IMR-90 (cell line): ENCODE data around the gene HTT-AS. TPM values are rescaled to one million over a fixed set of nuclear protein-coding genes. Genes with fewer than 3 reads are reported as not detected.

ENCODE experiments used
- ATAC-seq: fragments of 200-7000 bp; cut with Tn5 transposase; 2 replicates; pipeline ENCODE4 v1.9.1; 2020; ENCODE audit warnings: low read depth, mild to moderate bottlenecking, moderate library complexity
- BruUV-seq: library from RNA; stranded (reverse); fragments of 400-500 nt; replicated peaks from 2 replicates; lab custom pipeline; 2021; lab: Mats Ljungman, UMichigan
- CTCF ChIA-PET: fragments of 300-600 bp; formaldehyde crosslinking; extraction: SDS; loops from one replicate; lab custom pipeline; 2021; ENCODE audit warnings: antibody characterized with exemption; lab: Yijun Ruan, JAX
- POLR2A ChIA-PET: fragments of 300-600 bp; sonication (Branson Sonifier 250); formaldehyde crosslinking; loops from one replicate; lab custom pipeline; 2022; ENCODE audit warnings: antibody characterized with exemption; ENCODE audit not compliant: unreplicated experiment; lab: Charles Lee
- DNase-seq: peaks from one replicate; pipeline ENCODE4 v3.0.0; 2013
- H2AFZ ChIP-seq: replicated peaks from 2 replicates; pipeline ENCODE3; 2013; ENCODE audit warnings: low read length, mild to moderate bottlenecking; ENCODE audit not compliant: poor library complexity
- H2AK5ac ChIP-seq: 2 replicates; pipeline ENCODE4 v1.6.1; 2013; ENCODE audit warnings: low read depth, low read length, inconsistent platforms
- H2AK9ac ChIP-seq: replicated peaks from 2 replicates; pipeline ENCODE3; 2013; ENCODE audit warnings: mild to moderate bottlenecking, low read depth, low read length, moderate library complexity; ENCODE audit not compliant: poor library complexity
- H2BK120ac ChIP-seq: 2 replicates; pipeline ENCODE4 v1.6.1; 2013; ENCODE audit warnings: low read depth, low read length, inconsistent platforms
- H2BK15ac ChIP-seq: 3 replicates; pipeline ENCODE4 v1.6.1; 2013; ENCODE audit warnings: low read depth, low read length, inconsistent platforms
- H2BK20ac ChIP-seq: 2 replicates; pipeline ENCODE4 v1.6.1; 2013; ENCODE audit warnings: low read depth, mild to moderate bottlenecking, inconsistent platforms, low read length, moderate library complexity
- H2BK5ac ChIP-seq: 2 replicates; pipeline ENCODE4 v1.6.1; 2013; ENCODE audit warnings: mild to moderate bottlenecking, low read depth, low read length, inconsistent platforms; ENCODE audit not compliant: poor library complexity, severe bottlenecking
- H3K14ac ChIP-seq: replicated peaks from 2 replicates; pipeline ENCODE4 v1.6.1; 2013; ENCODE audit warnings: low read depth, low read length, inconsistent platforms
- H3K18ac ChIP-seq: 2 replicates; pipeline ENCODE4 v1.6.1; 2013; ENCODE audit warnings: low read depth, low read length, control low read depth
- H3K23ac ChIP-seq: 2 replicates; pipeline ENCODE4 v1.6.1; 2013; ENCODE audit warnings: low read depth, low read length, inconsistent platforms
- H3K27ac ChIP-seq: 2 replicates; pipeline ENCODE4 v1.5.1; 2013; ENCODE audit warnings: mild to moderate bottlenecking, control low read depth, low read length; ENCODE audit not compliant: insufficient read depth
- H3K27me3 ChIP-seq: 2 replicates; pipeline ENCODE4 v1.6.1; 2013; ENCODE audit warnings: low read length; ENCODE audit not compliant: control insufficient read depth, insufficient read depth
- H3K36me3 ChIP-seq: 2 replicates; pipeline ENCODE4 v1.6.1; 2013; ENCODE audit warnings: low read length, mixed read lengths; ENCODE audit not compliant: control insufficient read depth, insufficient read depth
- H3K4ac ChIP-seq: 2 replicates; pipeline ENCODE4 v1.6.1; 2013; ENCODE audit warnings: low read depth, low read length, inconsistent platforms
- H3K4me1 ChIP-seq: 2 replicates; pipeline ENCODE4 v1.6.1; 2013; ENCODE audit warnings: low read length, mixed read lengths; ENCODE audit not compliant: control insufficient read depth, insufficient read depth
- H3K4me2 ChIP-seq: 2 replicates; pipeline ENCODE4 v1.6.1; 2013; ENCODE audit warnings: low read depth, mild to moderate bottlenecking, control low read depth, low read length, moderate library complexity
- H3K4me3 ChIP-seq: 2 replicates; pipeline ENCODE4 v1.5.1; 2013; ENCODE audit warnings: low read depth, mild to moderate bottlenecking, control low read depth, low read length, moderate library complexity; ENCODE audit not compliant: insufficient read depth
- H3K56ac ChIP-seq: 2 replicates; pipeline ENCODE4 v1.6.1; 2013; ENCODE audit warnings: low read length, inconsistent platforms; ENCODE audit not compliant: insufficient read depth; ENCODE audit errors: extremely low read depth
- H3K79me1 ChIP-seq, 2 experiments: 2 replicates each; pipeline ENCODE4 v1.6.1; 2013; ENCODE audit warnings: low read length in 2 of 2, inconsistent platforms in 1 of 2, low read depth in 1 of 2
- H3K9ac ChIP-seq: 2 replicates; pipeline ENCODE4 v1.6.1; 2013; ENCODE audit warnings: low read depth, low read length, control low read depth
- H3K9me1 ChIP-seq: 2 replicates; pipeline ENCODE4 v1.6.1; 2013; ENCODE audit warnings: low read length, inconsistent platforms; ENCODE audit not compliant: insufficient read depth
- H3K9me3 ChIP-seq: 2 replicates; pipeline ENCODE4 v1.6.1; 2013; ENCODE audit warnings: low read length; ENCODE audit not compliant: control insufficient read depth, insufficient read depth
- H4K20me1 ChIP-seq: 2 replicates; pipeline ENCODE4 v1.6.1; 2013; ENCODE audit warnings: low read length, inconsistent platforms; ENCODE audit not compliant: insufficient read depth
- H4K5ac ChIP-seq: 2 replicates; pipeline ENCODE4 v1.6.1; 2013; ENCODE audit warnings: mild to moderate bottlenecking, low read depth, low read length, control low read depth
- H4K8ac ChIP-seq, 2 experiments: 2 replicates each; pipeline ENCODE4 v1.6.1; 2013; ENCODE audit warnings: low read depth in 2 of 2, low read length in 2 of 2, control low read depth in 1 of 2, inconsistent platforms in 1 of 2
- H4K91ac ChIP-seq: 2 replicates; pipeline ENCODE4 v1.6.1; 2013; ENCODE audit warnings: low read depth, low read length, inconsistent platforms; ENCODE audit not compliant: insufficient read depth
- BHLHE40 ChIP-seq: fragments of 150-350 bp; IDR thresholded peaks from 2 replicates; pipeline ENCODE4 v1.6.1; 2016; ENCODE audit warnings: mild to moderate bottlenecking, low read depth, low read length
- CEBPB ChIP-seq: IDR thresholded peaks from 2 replicates; pipeline ENCODE4 v1.6.1; 2012; ENCODE audit warnings: low read depth, low read length, improper control_type of control experiment
- CHD1 ChIP-seq: IDR thresholded peaks from 2 replicates; pipeline ENCODE4 v1.6.1; 2012; ENCODE audit warnings: low read depth, low read length, improper control_type of control experiment
- FOS ChIP-seq: fragments of 150-350 bp; IDR thresholded peaks from 2 replicates; pipeline ENCODE4 v1.6.1; 2016; ENCODE audit warnings: low read depth, low read length
- MAFK ChIP-seq: IDR thresholded peaks from 2 replicates; pipeline ENCODE4 v1.6.1; 2012; ENCODE audit warnings: low read depth, low read length, improper control_type of control experiment
- MXI1 ChIP-seq: IDR thresholded peaks from 2 replicates; pipeline ENCODE4 v1.6.1; 2012; ENCODE audit warnings: low read depth, mild to moderate bottlenecking, low read length, moderate library complexity, borderline replicate concordance
- NFE2L2 ChIP-seq: fragments of 150-350 bp; IDR thresholded peaks from 2 replicates; pipeline ENCODE4 v1.6.1; 2016; ENCODE audit warnings: low read depth, mild to moderate bottlenecking, low read length
- POLR2A ChIP-seq: IDR thresholded peaks from 2 replicates; pipeline ENCODE4 v1.6.1; 2012; ENCODE audit warnings: mild to moderate bottlenecking, low read depth, low read length
- RAD21 ChIP-seq: IDR thresholded peaks from 2 replicates; pipeline ENCODE4 v1.6.1; 2012; ENCODE audit warnings: low read length, improper control_type of control experiment
- RFX5 ChIP-seq: IDR thresholded peaks from 2 replicates; pipeline ENCODE4 v1.8.0; 2012; ENCODE audit warnings: low read depth, mild to moderate bottlenecking, low read length, moderate library complexity
- SMC3 ChIP-seq: fragments of 150-350 bp; IDR thresholded peaks from 2 replicates; pipeline ENCODE4 v1.6.1; 2016; ENCODE audit warnings: low read depth, mild to moderate bottlenecking, antibody characterized with exemption, low read length, moderate library complexity
- WGBS, 2 experiments: methylation state at CpG; one replicate each; pipeline versions ENCODE4 v1.1.5 to v1.1.7; 2013; ENCODE audit warnings: missing lambda C conversion rate in 2 of 2; ENCODE audit not compliant: insufficient read length in 1 of 2; ENCODE audit errors: extremely low coverage in 2 of 2; 5-methylcytosine and 5-hydroxymethylcytosine counted together
- dilution Hi-C: fragments of 300-500 bp; cut with HindIII; formaldehyde crosslinking; loops from one replicate; pipeline ENCODE4 v1.14.3; 2018; ENCODE audit warnings: low sequenced_read_pairs; ENCODE audit not compliant: unreplicated experiment
- in situ Hi-C: fragments of 300-500 bp; cut with MboI; formaldehyde crosslinking; loops from 3 replicates; pipeline ENCODE4 v1.14.3; 2019; ENCODE audit warnings: low sequenced_read_pairs, inconsistent platforms, mixed read lengths
- intact Hi-C: fragments of 100-400 bp; cut with micrococcal nuclease; formaldehyde crosslinking; loops from 2 replicates; pipeline ENCODE4 v1.10.0; 2022
- polyA plus RNA-seq, 3 experiments: library from polyadenylated mRNA; depleted of rRNA; stranded (reverse); fragments of >200 nt; gene quantifications; 2 replicates each; pipeline ENCODE4 v1.2.3, GENCODE V29; 2012; ENCODE audit warnings: low replicate concordance in 1 of 3
- total RNA-seq: library from RNA; depleted of rRNA; stranded (reverse); fragments of >200 nt; gene quantifications from 2 replicates; pipeline ENCODE4 v1.2.3, GENCODE V29; 2012
- TF ChIP-seq, protein P1 (sequence below): conservative IDR thresholded peaks from 2 replicates; pipeline ENCODE4 v1.5.1; 2012; ENCODE audit warnings: mild to moderate bottlenecking, low read depth, low read length, improper control_type of control experiment
- TF ChIP-seq, protein P2 (sequence below): fragments of 150-350 bp; IDR thresholded peaks from 2 replicates; pipeline ENCODE4 v1.6.1; 2016; ENCODE audit warnings: low read depth, mild to moderate bottlenecking, low read length, moderate library complexity, borderline replicate concordance
- TF ChIP-seq, protein P3 (sequence below): fragments of 150-350 bp; IDR thresholded peaks from 2 replicates; pipeline ENCODE4 v1.6.1; 2017; ENCODE audit warnings: mild to moderate bottlenecking, antibody characterized with exemption, low read length, low read depth

The HTT-AS gene
- total and polyA plus RNA-seq, 2 of the 4 experiments (the other 2 are of a cell fraction) = not detected

DNA sequence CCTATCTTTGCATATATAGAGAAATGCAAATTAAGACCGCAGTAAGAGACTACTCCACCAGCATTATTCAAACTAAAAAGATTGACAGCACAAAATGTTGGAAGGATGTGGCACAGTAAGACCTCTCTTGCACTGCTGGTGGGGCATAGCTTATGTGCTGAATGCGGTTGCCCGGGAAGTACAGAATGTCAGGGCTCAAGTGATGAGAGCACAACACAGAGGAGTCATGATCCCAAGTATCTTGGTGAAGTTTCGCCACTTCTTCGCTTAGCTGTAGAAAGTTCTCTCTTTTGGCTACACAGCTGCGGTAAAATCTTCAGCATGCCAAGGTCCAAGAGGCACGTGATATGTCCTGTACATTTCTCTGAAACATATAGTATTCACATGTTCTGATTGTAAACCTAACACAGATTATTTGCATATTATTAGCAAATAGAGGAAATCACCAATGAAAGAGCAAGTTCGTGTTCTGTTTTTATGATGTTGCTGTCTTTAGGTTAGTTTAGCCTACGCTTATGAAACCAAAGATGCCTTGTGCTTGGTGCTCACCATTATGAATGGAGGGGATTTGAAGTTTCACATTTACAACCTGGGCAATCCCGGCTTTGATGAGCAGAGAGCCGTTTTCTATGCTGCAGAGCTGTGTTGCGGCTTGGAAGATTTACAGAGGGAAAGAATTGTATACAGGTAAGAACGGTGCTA lies 55.0 kb downstream of the HTT-AS start:
- H3K18ac ChIP-seq = no peak overlapping the region
- no peak overlapping the region for H3K23ac ChIP-seq
- H3K79me1 ChIP-seq = no peaks in the 10 kb centered on the region
- H3K27ac ChIP-seq = no peak overlapping the region
- H2BK15ac ChIP-seq = no peak overlapping the region
- no peaks in the 10 kb centered on the region for H3K9me1 ChIP-seq
- no TSS peak for BruUV-seq
- no peak overlapping the region for H3K9ac ChIP-seq
- no peak overlapping the region for H2BK20ac ChIP-seq
- H4K91ac ChIP-seq = no peak overlapping the region
- DNase-seq (no peak), ATAC-seq (no peak)
- no peak overlapping the region for H4K8ac ChIP-seq
- H2BK120ac ChIP-seq = no peak overlapping the region
- H2AFZ ChIP-seq = no peak overlapping the region
- no peak overlapping the region for H3K4me3 ChIP-seq
- H3K4ac ChIP-seq = no peak overlapping the region
- ChIA-PET POLR2A (no interaction called here), CTCF (no interaction called here)
- intact Hi-C loops = no loop called here
- H3K36me3 ChIP-seq = no peaks in the 10 kb centered on the region
- H4K20me1 ChIP-seq = no peaks in the 10 kb centered on the region
- no peaks in the 10 kb centered on the region for H3K4me1 ChIP-seq
- no peak for TF ChIP-seq RAD21
- TF ChIP-seq, protein P1, sequence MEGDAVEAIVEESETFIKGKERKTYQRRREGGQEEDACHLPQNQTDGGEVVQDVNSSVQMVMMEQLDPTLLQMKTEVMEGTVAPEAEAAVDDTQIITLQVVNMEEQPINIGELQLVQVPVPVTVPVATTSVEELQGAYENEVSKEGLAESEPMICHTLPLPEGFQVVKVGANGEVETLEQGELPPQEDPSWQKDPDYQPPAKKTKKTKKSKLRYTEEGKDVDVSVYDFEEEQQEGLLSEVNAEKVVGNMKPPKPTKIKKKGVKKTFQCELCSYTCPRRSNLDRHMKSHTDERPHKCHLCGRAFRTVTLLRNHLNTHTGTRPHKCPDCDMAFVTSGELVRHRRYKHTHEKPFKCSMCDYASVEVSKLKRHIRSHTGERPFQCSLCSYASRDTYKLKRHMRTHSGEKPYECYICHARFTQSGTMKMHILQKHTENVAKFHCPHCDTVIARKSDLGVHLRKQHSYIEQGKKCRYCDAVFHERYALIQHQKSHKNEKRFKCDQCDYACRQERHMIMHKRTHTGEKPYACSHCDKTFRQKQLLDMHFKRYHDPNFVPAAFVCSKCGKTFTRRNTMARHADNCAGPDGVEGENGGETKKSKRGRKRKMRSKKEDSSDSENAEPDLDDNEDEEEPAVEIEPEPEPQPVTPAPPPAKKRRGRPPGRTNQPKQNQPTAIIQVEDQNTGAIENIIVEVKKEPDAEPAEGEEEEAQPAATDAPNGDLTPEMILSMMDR = no peak
- TF ChIP-seq FOS = no peak
- no peak for TF ChIP-seq POLR2A
- TF ChIP-seq MXI1 = no peak
- TF ChIP-seq, protein P2, sequence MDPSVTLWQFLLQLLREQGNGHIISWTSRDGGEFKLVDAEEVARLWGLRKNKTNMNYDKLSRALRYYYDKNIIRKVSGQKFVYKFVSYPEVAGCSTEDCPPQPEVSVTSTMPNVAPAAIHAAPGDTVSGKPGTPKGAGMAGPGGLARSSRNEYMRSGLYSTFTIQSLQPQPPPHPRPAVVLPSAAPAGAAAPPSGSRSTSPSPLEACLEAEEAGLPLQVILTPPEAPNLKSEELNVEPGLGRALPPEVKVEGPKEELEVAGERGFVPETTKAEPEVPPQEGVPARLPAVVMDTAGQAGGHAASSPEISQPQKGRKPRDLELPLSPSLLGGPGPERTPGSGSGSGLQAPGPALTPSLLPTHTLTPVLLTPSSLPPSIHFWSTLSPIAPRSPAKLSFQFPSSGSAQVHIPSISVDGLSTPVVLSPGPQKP = no peak
- no peak for TF ChIP-seq NFE2L2
- TF ChIP-seq, protein P3, sequence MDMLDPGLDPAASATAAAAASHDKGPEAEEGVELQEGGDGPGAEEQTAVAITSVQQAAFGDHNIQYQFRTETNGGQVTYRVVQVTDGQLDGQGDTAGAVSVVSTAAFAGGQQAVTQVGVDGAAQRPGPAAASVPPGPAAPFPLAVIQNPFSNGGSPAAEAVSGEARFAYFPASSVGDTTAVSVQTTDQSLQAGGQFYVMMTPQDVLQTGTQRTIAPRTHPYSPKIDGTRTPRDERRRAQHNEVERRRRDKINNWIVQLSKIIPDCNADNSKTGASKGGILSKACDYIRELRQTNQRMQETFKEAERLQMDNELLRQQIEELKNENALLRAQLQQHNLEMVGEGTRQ = no peak
- TF ChIP-seq CHD1 = no peak
- TF ChIP-seq BHLHE40 = no peak
- no peak for TF ChIP-seq MAFK
- no peak for TF ChIP-seq SMC3
- no peak for TF ChIP-seq RFX5
- TF ChIP-seq CEBPB = no peak
- H3K14ac ChIP-seq = no peak overlapping the region
- in situ Hi-C loops = no loop called here
- no peak overlapping the region for H2BK5ac ChIP-seq
- dilution Hi-C loops = no loop called here
- H3K4me2 ChIP-seq = no peak overlapping the region
- H2AK9ac ChIP-seq = no peak overlapping the region
- H2AK5ac ChIP-seq = no peak overlapping the region
- no peak overlapping the region for H4K5ac ChIP-seq
- 83% methylated on average over 4 of the region's 13 CpGs; no CpG with 5 or more reads in 1 of the 2 experiments for WGBS, 2 experiments
- H3K56ac ChIP-seq = no peak overlapping the region
- peaks cover 7% of the 10 kb centered on the region for H3K9me3 ChIP-seq
- H3K27me3 ChIP-seq = peaks cover 35% of the 10 kb centered on the region
